ENCODE measurements around the gene FGR.

FGR gene

DNA sequence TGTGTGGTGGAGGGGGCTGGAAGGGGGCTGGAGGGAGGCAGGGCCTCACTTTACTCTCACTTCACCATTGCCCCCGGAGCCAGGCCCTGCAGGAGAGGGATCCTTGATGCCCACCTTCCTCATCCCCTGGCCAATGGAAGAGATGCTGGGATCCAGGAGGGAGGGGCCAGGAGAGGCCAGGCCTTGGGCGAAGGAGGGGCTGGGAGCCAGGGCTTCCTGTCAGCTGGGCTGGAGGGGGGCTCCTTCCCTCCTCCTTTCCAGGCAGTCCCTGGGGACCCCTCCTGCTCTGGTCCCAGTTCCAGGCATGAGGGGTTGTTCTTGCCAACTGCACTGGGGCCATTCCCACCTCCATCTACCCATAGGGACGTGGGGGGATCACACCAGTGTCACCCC, 36.7 kb downstream of the FGR start:
- TF ChIP-seq EZH2 (IDR thresholded peaks at IDR 0.05) (no peak), FOXP2 (optimal IDR thresholded peaks at IDR 0.05; ENCODE audit: control extremely low read depth, extremely low read length, insufficient read depth) (no peak), POLR2AphosphoS5 (IDR thresholded peaks at IDR 0.05; ENCODE audit: borderline replicate concordance, low read depth, low read length) (no peak)
- no peak for DNase-seq (ENCODE audit: low read depth, low spot score)
- H3K4me3 ChIP-seq: peak overlapping the region; percentile 27
- H3K9me3 ChIP-seq (ENCODE audit: low read depth, low read length): no peaks in the 10 kb centered on the region
- H3K27ac ChIP-seq: peak overlapping the region; percentile 63; the same call in 1 of the 2 replicates
- H3K9ac ChIP-seq (ENCODE audit: insufficient read length): no peak overlapping the region
- no peaks in the 10 kb centered on the region for H3K36me3 ChIP-seq (ENCODE audit: insufficient read depth, low read length)

DNA sequence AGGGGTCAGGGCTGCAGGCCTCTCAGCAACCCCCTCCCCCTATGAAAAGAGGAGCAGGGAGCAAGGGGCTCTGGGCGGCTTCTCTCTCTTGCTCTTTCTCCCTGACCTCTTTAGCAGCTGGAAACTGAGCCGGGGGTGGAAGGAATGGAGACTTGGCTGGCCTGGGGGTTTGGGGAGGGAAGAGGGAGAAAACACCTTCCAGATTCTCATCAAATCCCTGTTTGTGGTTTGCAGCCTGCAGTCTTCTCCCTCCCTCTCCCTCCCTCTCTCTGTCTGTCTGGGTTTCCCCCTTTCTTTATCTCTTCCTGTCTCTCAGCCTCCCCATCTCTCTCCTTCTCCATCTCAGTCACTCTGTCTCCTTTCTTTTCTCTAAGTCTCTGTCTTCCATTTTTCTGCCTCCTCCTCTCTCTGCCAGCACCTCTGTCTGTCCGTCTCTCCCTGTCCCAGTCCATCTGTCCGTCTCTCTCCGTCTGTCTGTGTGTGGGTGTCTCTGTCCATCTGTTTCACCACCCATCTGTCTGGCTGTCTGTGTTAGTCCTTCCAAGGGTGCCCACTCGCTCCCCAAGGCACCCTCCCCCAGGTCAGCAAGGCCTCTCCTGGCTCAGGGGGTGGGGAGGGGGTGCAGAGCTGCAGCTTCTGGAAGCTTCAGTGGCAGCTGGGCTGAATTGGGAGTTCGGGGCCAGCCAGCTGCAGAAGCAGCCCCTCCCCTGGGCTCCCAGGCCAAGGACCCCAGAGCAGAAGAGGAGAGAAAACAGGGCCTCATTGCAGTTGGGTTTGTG, 37.3 kb downstream of the FGR start:
- no peak overlapping the region for H3K9ac ChIP-seq (ENCODE audit: insufficient read length)
- H3K36me3 ChIP-seq (ENCODE audit: insufficient read depth, low read length): no peaks in the 10 kb centered on the region
- peak overlapping the region; percentile 63 for H3K27ac ChIP-seq
- DNase-seq (ENCODE audit: low read depth, low spot score): no peak
- TF ChIP-seq FOXP2 (optimal IDR thresholded peaks at IDR 0.05; ENCODE audit: control extremely low read depth, extremely low read length, insufficient read depth) (no peak), EZH2 (IDR thresholded peaks at IDR 0.05) (no peak), POLR2AphosphoS5 (IDR thresholded peaks at IDR 0.05; ENCODE audit: borderline replicate concordance, low read depth, low read length) (no peak)
- no peaks in the 10 kb centered on the region for H3K9me3 ChIP-seq (ENCODE audit: low read depth, low read length)
- peak overlapping the region; percentile 27 for H3K4me3 ChIP-seq

DNA sequence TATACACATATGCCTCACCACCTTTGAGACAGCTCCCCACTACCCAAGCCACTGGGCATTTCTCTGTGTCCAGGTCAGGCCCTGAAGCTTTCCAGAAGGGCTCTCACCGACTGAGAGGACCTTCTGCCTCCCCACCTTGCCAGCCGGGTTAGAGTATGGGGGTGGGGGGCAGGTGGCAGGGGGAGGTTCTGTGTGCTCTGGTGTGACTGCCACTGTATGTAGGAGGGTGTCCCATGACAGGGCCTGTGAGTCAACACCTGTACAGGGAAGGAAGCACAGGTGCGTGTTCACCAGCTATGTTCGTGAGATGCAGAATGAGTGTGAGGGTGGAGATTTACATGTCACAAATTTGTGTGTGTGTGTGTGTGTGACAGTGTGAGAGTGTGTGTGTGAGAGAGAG, 38.0 kb downstream of the FGR start:
- Histone ChIP-seq H3K4me3 (no peak overlapping the region), H3K9ac (ENCODE audit: insufficient read length) (no peak overlapping the region), H3K36me3 (ENCODE audit: insufficient read depth, low read length) (no peaks in the 10 kb centered on the region), H3K27ac (no peak overlapping the region), H3K9me3 (ENCODE audit: low read depth, low read length) (no peaks in the 10 kb centered on the region)
- DNase-seq (ENCODE audit: low read depth, low spot score): no peak
- no peak for TF ChIP-seq FOXP2 (optimal IDR thresholded peaks at IDR 0.05; ENCODE audit: control extremely low read depth, extremely low read length, insufficient read depth)
- no peak for TF ChIP-seq POLR2AphosphoS5 (IDR thresholded peaks at IDR 0.05; ENCODE audit: borderline replicate concordance, low read depth, low read length)
- no peak for TF ChIP-seq EZH2 (IDR thresholded peaks at IDR 0.05)

DNA sequence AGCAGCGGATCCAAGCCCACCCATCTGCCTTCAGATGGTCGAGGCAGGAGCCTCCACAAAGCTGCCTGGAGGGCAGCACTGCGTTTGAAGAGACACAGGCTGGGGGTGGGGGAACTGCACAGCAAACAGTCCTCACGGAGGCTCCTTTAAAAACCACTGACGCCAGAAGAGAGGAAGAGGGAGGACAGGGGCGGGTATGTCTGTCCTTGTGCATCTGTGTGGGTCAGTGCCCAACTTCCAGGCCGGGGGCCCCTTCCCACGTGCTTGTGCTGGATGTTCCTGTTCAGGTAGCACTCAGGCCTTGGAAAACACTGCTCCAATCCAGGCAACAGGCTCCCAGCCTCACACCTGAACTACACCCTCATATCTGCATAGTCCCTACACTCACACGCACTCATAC, 38.7 kb downstream of the FGR start:
- no peak for DNase-seq (ENCODE audit: low read depth, low spot score)
- H3K27ac ChIP-seq: peak overlapping the region; percentile 45; the same call in 1 of the 2 replicates
- peak overlapping the region; percentile 3 for H3K9ac ChIP-seq (ENCODE audit: insufficient read length)

DNA sequence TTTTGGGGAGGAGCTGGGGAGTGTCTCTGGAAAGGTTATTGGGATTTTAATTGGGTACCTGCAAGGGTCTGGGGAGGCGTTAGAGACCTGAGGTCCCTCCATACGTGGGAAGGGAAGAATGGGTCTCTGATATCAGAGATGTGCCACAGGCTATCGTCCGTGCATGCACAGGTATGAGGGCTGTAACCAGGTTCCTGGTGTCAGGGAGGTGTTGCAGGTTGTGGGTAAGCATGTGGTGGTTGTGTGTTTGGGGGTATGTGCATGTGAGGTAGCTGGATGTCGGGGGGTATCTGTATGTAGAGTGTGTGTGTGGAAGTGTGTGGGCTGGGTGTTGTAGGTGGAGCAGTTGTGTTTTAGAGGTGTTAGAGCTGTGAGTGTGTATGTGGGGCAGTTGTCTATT, 39.4 kb downstream of the FGR start:
- TF ChIP-seq EZH2 (IDR thresholded peaks at IDR 0.05) (no peak), POLR2AphosphoS5 (IDR thresholded peaks at IDR 0.05; ENCODE audit: borderline replicate concordance, low read depth, low read length) (no peak), FOXP2 (optimal IDR thresholded peaks at IDR 0.05; ENCODE audit: control extremely low read depth, extremely low read length, insufficient read depth) (no peak)
- no peaks in the 10 kb centered on the region for H3K9me3 ChIP-seq (ENCODE audit: low read depth, low read length)
- no peak overlapping the region for H3K4me3 ChIP-seq
- H3K9ac ChIP-seq (ENCODE audit: insufficient read length): no peak overlapping the region
- H3K36me3 ChIP-seq (ENCODE audit: insufficient read depth, low read length): no peaks in the 10 kb centered on the region
- no peak for DNase-seq (ENCODE audit: low read depth, low spot score)
- peak overlapping the region; percentile 45; the same call in 1 of the 2 replicates for H3K27ac ChIP-seq

More for the DNA sequence above, 38.7 kb downstream of the FGR start:
- TF ChIP-seq EZH2 (IDR thresholded peaks at IDR 0.05) (no peak), FOXP2 (optimal IDR thresholded peaks at IDR 0.05; ENCODE audit: control extremely low read depth, extremely low read length, insufficient read depth) (no peak), POLR2AphosphoS5 (IDR thresholded peaks at IDR 0.05; ENCODE audit: borderline replicate concordance, low read depth, low read length) (no peak)
- no peaks in the 10 kb centered on the region for H3K36me3 ChIP-seq (ENCODE audit: insufficient read depth, low read length)
- H3K9me3 ChIP-seq (ENCODE audit: low read depth, low read length): no peaks in the 10 kb centered on the region
- H3K4me3 ChIP-seq: peak overlapping the region; percentile 16; the same call in 1 of the 2 replicates

DNA sequence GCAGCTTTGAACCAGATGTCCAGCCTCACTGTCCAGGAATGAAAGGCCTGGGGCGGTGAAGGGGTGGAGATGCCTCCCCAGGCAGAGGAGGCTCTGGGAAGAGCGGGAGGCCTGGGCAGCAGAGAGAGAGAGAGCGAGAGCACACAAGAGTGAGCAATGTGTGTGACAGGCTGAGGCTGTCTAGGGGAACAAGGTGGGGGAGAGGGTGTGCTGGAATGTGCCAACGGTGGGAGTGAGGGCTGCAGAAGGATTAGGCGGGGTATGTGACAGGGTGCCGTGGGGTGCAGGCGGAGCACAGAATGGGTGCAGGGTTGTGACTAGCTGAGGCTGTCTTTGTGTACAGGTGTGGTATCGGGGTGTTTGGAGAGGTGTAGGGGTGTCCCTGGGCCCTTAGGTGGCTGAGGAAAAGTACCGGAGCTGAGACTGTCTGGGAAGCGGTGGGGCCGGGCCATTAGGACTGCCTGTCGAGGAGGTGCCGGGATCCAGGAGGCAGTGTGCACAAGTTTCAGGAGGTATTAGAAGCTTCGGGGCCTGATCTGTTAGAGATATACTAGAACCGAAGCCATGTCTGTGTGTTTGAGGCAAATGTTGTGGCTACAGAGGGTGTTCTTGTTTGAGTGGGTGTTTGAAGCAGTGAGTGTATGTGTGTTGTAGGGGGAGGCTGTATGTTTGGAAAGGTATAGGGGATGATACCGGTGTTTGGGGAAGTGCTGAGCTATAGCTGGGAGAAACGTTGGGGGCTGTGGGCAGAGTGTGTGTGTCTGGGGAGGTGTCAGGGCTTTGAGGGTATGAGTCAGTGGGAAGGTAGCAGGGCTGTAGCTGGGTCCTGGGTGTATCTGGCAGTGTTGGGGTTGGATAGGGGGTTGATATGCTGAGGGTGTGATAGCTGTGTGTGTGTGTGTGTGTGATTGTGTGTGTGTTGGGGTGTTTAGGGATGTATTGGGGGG, 40.1 kb downstream of the FGR start:
- Histone ChIP-seq H3K9ac (ENCODE audit: insufficient read length) (no peak overlapping the region), H3K36me3 (ENCODE audit: insufficient read depth, low read length) (no peaks in the 10 kb centered on the region), H3K9me3 (ENCODE audit: low read depth, low read length) (no peaks in the 10 kb centered on the region), H3K27ac (peak overlapping the region; percentile 61; the same call in 1 of the 2 replicates), H3K4me3 (peak overlapping the region; percentile 58)
- TF ChIP-seq FOXP2 (optimal IDR thresholded peaks at IDR 0.05; ENCODE audit: control extremely low read depth, extremely low read length, insufficient read depth) (no peak), EZH2 (IDR thresholded peaks at IDR 0.05) (no peak), POLR2AphosphoS5 (IDR thresholded peaks at IDR 0.05; ENCODE audit: borderline replicate concordance, low read depth, low read length) (no peak)
- DNase-seq (ENCODE audit: low read depth, low spot score): no peak

DNA sequence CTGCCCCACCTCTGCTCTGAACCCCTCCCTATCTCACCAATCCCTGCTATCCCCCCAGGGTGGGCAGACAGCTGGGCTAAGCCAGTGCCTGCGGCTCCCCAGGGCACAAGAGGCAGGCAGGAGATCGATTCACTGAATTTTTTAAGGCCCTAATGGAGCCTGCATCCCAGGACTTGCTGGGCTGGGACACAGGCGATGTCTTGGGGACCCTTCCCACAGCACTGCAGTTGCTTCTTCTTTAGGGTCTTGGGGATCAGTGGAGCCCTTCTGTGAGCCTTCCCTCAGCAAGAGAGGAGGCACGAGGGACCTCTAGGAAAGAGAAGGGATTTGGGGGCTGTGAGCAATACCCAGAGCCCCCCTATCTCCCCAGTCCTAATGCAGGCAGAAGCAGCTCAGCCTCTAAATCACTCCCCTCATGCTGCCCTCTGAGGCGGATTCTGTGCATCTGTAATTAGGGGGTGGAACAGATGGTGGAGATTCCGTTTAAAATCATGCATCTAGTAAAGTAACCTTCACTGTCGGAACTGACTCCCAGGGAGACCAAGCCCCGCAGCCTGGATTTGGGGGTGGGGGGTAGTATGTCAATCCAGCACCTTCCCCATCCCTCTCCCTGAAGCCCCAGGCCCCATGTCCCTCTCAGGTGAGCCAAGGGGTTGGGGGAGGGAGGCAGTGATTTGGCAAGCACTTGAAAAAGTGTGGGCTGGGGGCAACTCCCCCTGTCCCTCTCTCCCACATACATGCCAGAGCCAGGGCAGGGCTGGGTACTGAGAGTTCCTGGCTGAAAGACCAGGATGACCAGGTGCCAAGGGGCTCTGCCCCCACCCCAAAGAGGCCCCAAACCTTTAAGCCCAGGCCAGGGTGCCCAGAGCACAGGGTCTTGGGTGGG, 41.1 kb downstream of the FGR start:
- H3K4me3 ChIP-seq: peak overlapping the region; percentile 58
- no peak for DNase-seq (ENCODE audit: low read depth, low spot score)
- no peaks in the 10 kb centered on the region for H3K36me3 ChIP-seq (ENCODE audit: insufficient read depth, low read length)
- H3K9me3 ChIP-seq (ENCODE audit: low read depth, low read length): no peaks in the 10 kb centered on the region
- H3K9ac ChIP-seq (ENCODE audit: insufficient read length): peak overlapping the region; percentile 19
- TF ChIP-seq EZH2 (IDR thresholded peaks at IDR 0.05): no peak
- TF ChIP-seq POLR2AphosphoS5 (IDR thresholded peaks at IDR 0.05; ENCODE audit: borderline replicate concordance, low read depth, low read length): no peak
- TF ChIP-seq FOXP2 (optimal IDR thresholded peaks at IDR 0.05; ENCODE audit: control extremely low read depth, extremely low read length, insufficient read depth): no peak
- peak overlapping the region; percentile 86 for H3K27ac ChIP-seq
